Renal cortex interstitium (tissue), 11 donors: ENCODE results near the gene CEP250. TPM values are rescaled to one million over a fixed set of nuclear protein-coding genes. Genes with fewer than 3 reads are reported as not detected.

Experiments used
- DNase-seq, 11 donors: peaks; one replicate each; pipeline ENCODE4 v3.0.0-alpha.2; 2013; ENCODE audit warnings: low read depth in 9 of 11, low spot score in 4 of 11; ENCODE audit errors: extremely low read depth in 1 of 11
- polyA plus RNA-seq, 3 donors: library from polyadenylated mRNA; unstranded; fragments of 120-200 nt; gene quantifications; one replicate each; pipeline ENCODE4 v1.2.1, GENCODE V29; 2013; ENCODE audit not compliant: insufficient read length in 3 of 3

CEP250 gene
- polyA plus RNA-seq, 3 donors: 50.7 to 63.7 (median 54.0) TPM

GRCh38 chr20:35476288-35476687, 20.9 kb downstream of the CEP250 start:
- DNase-seq: no peak

DNA sequence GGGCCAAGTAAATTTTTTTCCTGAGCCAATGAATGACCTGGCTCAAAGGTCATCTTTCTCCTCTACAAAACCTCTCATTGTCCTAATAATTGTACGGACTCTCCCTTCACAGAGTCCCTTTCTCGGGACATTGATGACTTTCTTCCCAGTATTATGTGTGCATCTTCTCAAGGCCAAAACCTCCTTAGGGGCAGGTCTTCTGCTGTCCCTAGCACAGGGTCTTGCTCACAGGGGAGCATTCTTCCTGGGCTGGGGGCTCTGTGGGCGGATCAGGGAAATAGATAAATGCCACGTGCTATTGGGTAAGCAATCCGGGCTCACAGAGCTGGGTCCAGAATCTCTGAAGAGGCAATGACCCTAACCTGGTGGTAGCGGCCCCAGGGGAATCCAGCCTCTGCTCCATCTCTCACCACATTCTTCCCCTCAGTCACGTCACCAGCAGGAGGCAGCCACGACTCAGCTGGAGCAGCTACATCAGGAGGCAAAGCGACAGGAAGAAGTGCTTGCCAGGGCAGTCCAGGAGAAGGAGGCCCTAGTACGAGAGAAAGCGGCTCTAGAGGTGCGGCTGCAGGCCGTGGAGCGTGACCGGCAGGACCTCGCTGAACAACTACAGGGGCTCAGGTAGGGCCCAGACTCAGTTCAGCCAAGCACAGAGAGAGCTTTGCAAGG, 23.5 kb downstream of the CEP250 start:
- DNase-seq: no peak

DNA sequence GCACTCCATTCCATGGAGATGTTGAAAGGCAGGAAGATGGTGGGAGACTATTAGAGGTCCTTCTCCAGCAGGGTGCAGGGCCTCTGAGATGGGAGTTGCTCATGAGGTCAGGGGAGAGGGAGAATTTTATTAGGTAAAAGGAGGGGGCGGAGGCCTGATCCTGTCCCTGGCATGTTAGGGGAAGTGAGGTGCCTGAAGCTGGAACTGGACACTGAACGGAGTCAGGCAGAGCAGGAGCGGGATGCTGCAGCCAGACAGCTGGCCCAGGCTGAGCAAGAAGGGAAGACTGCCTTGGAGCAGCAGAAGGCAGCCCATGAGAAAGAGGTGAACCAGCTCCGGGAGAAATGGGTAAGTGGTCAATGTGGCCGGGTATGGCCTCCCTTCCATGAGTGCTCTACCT, 24.4 kb downstream of the CEP250 start:
- no peak for DNase-seq

- no peak for DNase-seq
Measured at GRCh38 chr20:35487479-35487878, 32.1 kb downstream of the CEP250 start.

- no peak for DNase-seq
Measured at GRCh38 chr20:35489717-35490116, 34.3 kb downstream of the CEP250 start.

DNA sequence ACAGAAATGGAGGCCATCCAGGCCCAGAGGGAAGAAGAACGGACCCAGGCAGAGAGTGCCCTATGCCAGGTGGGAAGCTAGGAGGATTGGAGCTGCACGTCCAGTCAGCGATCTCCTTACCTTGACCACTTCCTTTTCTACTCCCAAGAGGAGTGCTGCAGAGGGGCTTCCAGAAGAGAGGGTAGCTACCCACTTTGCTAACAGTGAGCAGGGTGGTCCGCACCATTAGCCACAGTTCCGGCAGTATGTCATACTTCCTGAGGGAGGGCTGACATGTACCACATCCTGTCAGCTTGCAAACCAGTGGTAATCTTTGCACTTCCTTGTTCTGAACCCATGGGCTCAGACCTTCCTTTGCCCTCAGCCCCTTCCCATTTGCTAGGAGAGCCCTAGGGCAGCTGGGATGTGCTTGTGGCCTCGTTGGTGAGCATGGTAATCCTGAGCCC, 35.4 kb downstream of the CEP250 start:
- DNase-seq: no peak

DNA sequence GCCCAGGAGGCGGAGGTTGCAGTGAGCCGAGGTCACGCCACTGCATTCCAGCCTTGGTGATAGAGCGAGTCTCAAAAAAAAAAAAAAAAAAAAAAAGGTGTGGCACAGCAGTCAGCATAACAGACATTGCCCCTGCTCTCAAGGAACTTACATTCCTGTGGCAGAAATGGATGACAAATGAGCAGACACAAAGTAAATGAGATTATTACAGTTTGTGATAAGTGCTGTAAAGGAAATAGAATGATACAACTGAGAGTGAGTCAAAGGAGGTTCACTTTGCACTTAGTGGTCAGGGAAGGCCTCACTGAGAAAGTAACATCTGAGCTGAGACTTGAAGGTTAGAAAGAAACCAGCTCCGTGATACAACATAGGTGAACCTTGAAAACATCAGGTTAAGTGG, 36.4 kb downstream of the CEP250 start:
- DNase-seq: no peak

GRCh38 chr20:35492352-35492751, 37.0 kb downstream of the CEP250 start:
- no peak for DNase-seq

DNA sequence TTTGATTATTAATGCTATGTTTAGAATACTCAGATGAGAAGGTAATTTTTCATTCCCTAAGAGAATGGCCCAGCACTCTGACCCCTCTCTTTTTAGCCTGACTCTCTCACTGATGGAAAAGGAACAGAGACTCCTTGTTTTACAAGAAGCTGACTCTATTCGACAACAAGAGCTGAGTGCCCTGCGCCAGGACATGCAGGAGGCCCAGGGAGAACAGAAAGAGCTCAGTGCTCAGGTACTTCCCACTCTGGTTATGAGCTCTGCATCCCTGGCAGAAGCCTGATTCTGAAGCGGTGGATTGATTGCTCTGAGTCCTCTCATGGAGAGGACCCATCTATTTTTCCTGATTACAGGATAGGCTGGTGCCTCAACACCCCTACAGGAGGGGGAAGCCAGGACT, 41.1 kb downstream of the CEP250 start:
- no peak for DNase-seq

DNA sequence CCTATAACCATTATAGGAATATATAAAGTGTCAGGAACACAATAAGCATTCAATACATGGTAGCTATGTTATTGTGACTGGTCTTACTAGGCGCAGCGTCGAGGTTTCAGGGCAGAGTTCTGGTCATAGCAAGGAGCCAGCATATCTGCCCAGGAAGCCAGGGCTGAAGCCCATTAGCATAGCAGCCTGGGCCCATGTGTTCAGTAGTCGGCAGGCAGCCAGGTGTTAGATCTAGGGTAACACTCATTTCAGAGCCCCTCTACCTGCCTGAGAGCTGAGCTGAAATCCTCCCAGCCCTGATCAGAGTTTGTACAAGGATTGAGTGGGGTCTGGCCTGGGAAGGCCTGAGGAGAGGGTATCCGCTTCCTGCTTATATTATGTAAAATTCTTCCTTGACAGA, 41.9 kb downstream of the CEP250 start:
- DNase-seq: no peak

DNA sequence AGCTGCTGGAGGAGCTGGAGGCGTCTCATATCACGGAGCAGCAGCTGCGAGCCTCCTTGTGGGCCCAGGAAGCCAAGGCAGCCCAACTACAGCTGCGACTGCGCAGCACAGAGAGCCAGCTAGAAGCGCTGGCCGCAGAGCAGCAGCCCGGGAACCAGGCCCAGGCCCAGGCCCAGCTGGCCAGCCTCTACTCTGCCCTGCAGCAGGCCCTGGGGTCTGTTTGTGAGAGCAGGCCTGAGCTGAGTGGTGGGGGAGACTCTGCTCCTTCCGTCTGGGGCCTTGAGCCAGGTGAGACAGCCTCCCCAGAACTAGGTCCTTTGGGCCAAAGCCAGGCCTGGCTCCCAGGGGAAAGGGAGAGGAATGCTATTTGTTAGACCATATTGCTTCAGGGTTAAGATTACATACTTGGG, 42.4 kb downstream of the CEP250 start:
- DNase-seq: no peak

DNA sequence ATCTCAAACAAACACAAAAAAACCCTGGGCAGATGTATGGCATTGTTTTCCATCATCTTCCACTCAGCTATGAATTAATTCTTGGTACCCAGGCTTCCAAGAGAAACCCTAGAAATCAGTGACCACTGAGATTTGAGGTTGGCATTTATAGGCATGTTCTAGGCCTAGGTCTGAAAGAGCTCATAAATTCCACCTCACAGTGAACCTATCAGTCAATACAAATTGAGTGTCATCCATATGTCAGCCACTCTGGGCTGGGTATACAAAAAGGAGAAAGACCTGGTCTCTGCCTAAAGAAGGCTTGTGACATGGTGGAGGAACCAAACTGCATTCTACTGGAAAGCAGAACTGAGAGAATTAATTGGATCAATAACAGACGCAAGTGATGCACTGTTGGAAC, 43.9 kb downstream of the CEP250 start:
- DNase-seq: no peak

GRCh38 chr20:35502352-35502751, 47.0 kb downstream of the CEP250 start:
- no peak for DNase-seq

DNA sequence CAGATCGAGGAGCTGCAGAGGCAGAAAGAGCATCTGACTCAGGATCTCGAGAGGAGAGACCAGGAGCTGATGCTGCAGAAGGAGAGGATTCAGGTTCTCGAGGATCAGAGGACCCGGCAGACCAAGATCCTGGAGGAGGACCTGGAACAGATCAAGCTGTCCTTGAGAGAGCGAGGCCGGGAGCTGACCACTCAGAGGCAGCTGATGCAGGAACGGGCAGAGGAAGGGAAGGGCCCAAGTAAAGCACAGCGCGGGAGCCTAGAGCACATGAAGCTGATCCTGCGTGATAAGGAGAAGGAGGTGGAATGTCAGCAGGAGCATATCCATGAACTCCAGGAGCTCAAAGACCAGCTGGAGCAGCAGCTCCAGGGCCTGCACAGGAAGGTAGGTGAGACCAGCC, 47.9 kb downstream of the CEP250 start:
- no peak for DNase-seq

GRCh38 chr20:35503841-35504561, 48.6 kb downstream of the CEP250 start:
- no peak for DNase-seq

DNA sequence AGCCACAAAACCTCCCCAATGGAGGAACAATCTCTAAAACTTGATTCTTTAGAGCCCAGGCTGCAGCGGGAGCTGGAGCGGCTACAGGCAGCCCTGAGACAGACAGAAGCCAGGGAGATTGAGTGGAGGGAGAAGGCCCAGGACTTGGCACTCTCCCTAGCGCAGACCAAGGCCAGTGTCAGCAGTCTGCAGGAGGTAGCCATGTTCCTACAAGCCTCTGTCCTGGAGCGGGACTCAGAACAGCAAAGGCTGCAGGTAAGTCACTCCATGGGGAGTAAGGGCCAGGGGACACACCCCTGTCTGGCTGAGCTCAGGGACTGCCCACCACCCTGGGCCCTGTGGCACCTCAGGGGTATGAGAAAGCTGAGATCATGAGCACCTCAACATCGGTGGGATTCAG, 49.4 kb downstream of the CEP250 start:
- DNase-seq: no peak

GRCh38 chr20:35506179-35506578, 50.8 kb downstream of the CEP250 start:
- no peak for DNase-seq

GRCh38 chr20:35506872-35507638, 51.7 kb downstream of the CEP250 start:
- no peak for DNase-seq

DNA sequence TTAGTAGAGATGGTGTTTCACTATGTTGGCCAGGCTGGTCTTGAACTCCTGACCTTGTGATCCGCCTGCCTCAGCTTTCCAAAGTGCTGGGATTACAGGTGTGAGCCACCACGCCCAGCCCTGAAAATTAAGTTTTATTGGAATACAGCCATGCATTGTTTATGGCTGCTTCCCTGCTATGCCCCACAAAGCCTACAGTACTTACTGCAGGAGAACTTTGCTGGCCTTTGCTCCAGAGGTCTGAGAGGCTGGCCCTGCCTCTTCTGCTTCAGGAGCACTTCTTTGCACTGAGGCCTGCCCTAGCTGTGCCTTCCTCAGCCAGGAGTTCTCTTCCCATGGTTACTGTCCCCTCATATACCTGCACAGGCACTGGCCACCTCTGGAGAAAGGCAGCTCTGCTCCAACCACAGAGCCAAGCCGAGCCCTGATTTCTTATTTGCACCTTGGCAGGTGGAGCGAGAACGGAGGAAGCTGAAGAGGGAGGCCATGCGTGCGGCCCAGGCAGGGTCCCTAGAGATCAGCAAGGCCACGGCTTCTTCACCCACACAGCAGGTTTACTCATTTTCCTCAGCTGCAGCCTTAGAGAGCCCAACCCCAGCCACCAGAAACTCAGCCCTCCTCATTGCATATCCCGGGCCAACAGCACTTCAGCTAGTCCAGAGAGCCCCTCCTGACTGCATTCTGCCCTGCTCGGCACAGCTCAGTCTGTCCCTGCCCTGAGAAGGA, 53.3 kb downstream of the CEP250 start:
- DNase-seq: no peak
